Tibial nerve (tissue), 4 donors: ENCODE measurements around the gene MT2A. TPM values are rescaled to one million over a fixed set of nuclear protein-coding genes. Genes with fewer than 3 reads are reported as not detected.

Source experiments
- DNase-seq, 2 donors: peaks; one replicate each; pipeline ENCODE4 v3.0.0-alpha.2; 2019; ENCODE audit warnings: low spot score in 2 of 2
- H3K27ac ChIP-seq, 4 donors: fragments of 200-600 bp; sonication (generic) in 3 of 4; one replicate each; pipeline ENCODE4 v1.5.1; 2017 to 2019; ENCODE audit warnings: mild to moderate bottlenecking in 1 of 4
- H3K27me3 ChIP-seq, 2 donors: fragments of 200-600 bp; sonication (generic) in 1 of 2; one replicate each; pipeline versions ENCODE4 v1.5.1 to v1.6.0; 2017 to 2019
- H3K36me3 ChIP-seq, 3 donors: fragments of 200-600 bp; sonication (generic); one replicate each; pipeline ENCODE4 v1.5.1; 2018 to 2019
- H3K4me1 ChIP-seq, 4 donors: fragments of 200-600 bp; sonication (generic) in 3 of 4; one replicate each; pipeline ENCODE4 v1.5.1; 2017 to 2019
- H3K4me3 ChIP-seq, 4 donors: fragments of 200-600 bp; sonication (generic) in 3 of 4; one replicate each; pipeline ENCODE4 v1.5.1; 2017 to 2019; ENCODE audit warnings: mild to moderate bottlenecking in 1 of 4, moderate library complexity in 1 of 4
- H3K9me3 ChIP-seq, 4 donors: fragments of 200-600 bp; sonication (generic) in 3 of 4; one replicate each; pipeline ENCODE4 v1.5.1; 2017 to 2019
- CTCF ChIP-seq, 5 experiments: fragments of 200-600 bp in 3 of 5; fragments of 450-650 bp in 2 of 5; sonication (generic) in 3 of 5; IDR thresholded peaks; one replicate each; pipeline ENCODE4 v1.5.1; 2016 to 2019; ENCODE audit warnings: antibody characterized with exemption in 5 of 5, mild to moderate bottlenecking in 3 of 5, moderate library complexity in 2 of 5
- EP300 ChIP-seq, 2 donors: sonication (generic); formaldehyde crosslinking; IDR thresholded peaks; one replicate each; pipeline ENCODE4 v1.6.1; 2017; ENCODE audit warnings: antibody characterized with exemption in 2 of 2, mild to moderate bottlenecking in 1 of 2
- POLR2A ChIP-seq, 2 donors: fragments of 450-650 bp; IDR thresholded peaks; one replicate each; pipeline ENCODE4 v1.6.1; 2017; ENCODE audit warnings: antibody characterized with exemption in 2 of 2, mild to moderate bottlenecking in 2 of 2, moderate library complexity in 2 of 2
- WGBS, 2 donors: methylation state at CpG; one replicate each; pipeline ENCODE4 v1.1.5; 2018; 5-methylcytosine and 5-hydroxymethylcytosine counted together
- total RNA-seq, 4 donors: library from RNA; depleted of rRNA; stranded (reverse); fragments of >200 nt; gene quantifications; one replicate each; pipeline ENCODE4 v1.1.0, GENCODE V29; 2016

The MT2A gene
- 100 to 1,000 TPM; 154 to 612 (median 354) TPM for total RNA-seq

GRCh38 chr16:56608043-56608875, at the start of gene MT2A:
TSS of gene MT2A (plus strand) at chr16:56608584. CDS start at chr16:56608656, 72 bp downstream.
- no peaks in the 10 kb centered on the region for H3K27me3 ChIP-seq
- H3K4me3 ChIP-seq: peak within 1 kb of the TSS; percentile 62 to 69 (median 66)
- H3K36me3 ChIP-seq: peaks cover 0 to 5% (median 0%) of the 10 kb centered on the region in 3 donors
- WGBS, 2 donors: 6 to 11% methylated on average over 30 to 42 of the region's 62 CpGs
- TF ChIP-seq POLR2A (IDR thresholded peaks at IDR 0.05): peak; percentile 86 to 91
- peak in 1 of 2 donors; percentile 98 for TF ChIP-seq EP300 (IDR thresholded peaks at IDR 0.05)
- peak in 1 of 5 experiments; percentile 45 for TF ChIP-seq CTCF (IDR thresholded peaks at IDR 0.05)
- DNase-seq: peak; percentile 90 to 92
- H3K9me3 ChIP-seq: no peaks in the 10 kb centered on the region
- H3K4me1 ChIP-seq: peaks cover 0 to 64% (median 32%) of the 10 kb centered on the region in 4 donors
- H3K27ac ChIP-seq: peak within 1 kb of the TSS; percentile 76 to 97 (median 93)

GRCh38 chr16:56559109-56559508, 49.3 kb upstream of the MT2A start:
- WGBS, 2 donors: 94 to 97% methylated on average over 4 of the region's 4 CpGs
- Histone ChIP-seq H3K4me3 (no peak overlapping the region), H3K36me3 (no peaks in the 10 kb centered on the region), H3K27me3 (no peaks in the 10 kb centered on the region), H3K9me3 (no peaks in the 10 kb centered on the region), H3K27ac (no peak overlapping the region), H3K4me1 (no peaks in the 10 kb centered on the region)
- no peak for TF ChIP-seq EP300 (IDR thresholded peaks at IDR 0.05)
- no peak for TF ChIP-seq POLR2A (IDR thresholded peaks at IDR 0.05)
- TF ChIP-seq CTCF (IDR thresholded peaks at IDR 0.05): no peak
- DNase-seq: no peak

GRCh38 chr16:56560447-56560846, 47.9 kb upstream of the MT2A start:
- H3K36me3 ChIP-seq: no peaks in the 10 kb centered on the region
- DNase-seq: no peak
- TF ChIP-seq EP300 (IDR thresholded peaks at IDR 0.05) (no peak), CTCF (IDR thresholded peaks at IDR 0.05) (no peak), POLR2A (IDR thresholded peaks at IDR 0.05) (no peak)
- no peaks in the 10 kb centered on the region for H3K4me1 ChIP-seq
- 26 to 46% methylated on average over 1 of the region's 1 CpG for WGBS, 2 donors
- H3K4me3 ChIP-seq: no peak overlapping the region
- no peaks in the 10 kb centered on the region for H3K9me3 ChIP-seq
- no peak overlapping the region for H3K27ac ChIP-seq
- H3K27me3 ChIP-seq: no peaks in the 10 kb centered on the region

GRCh38 chr16:56561126-56561525, 47.3 kb upstream of the MT2A start:
- H3K27me3 ChIP-seq: no peaks in the 10 kb centered on the region
- H3K36me3 ChIP-seq: no peaks in the 10 kb centered on the region
- H3K27ac ChIP-seq: no peak overlapping the region
- H3K4me1 ChIP-seq: no peaks in the 10 kb centered on the region
- 69 to 85% methylated on average over 1 of the region's 1 CpG for WGBS, 2 donors
- no peak for DNase-seq
- H3K4me3 ChIP-seq: no peak overlapping the region
- TF ChIP-seq POLR2A (IDR thresholded peaks at IDR 0.05) (no peak), EP300 (IDR thresholded peaks at IDR 0.05) (no peak), CTCF (IDR thresholded peaks at IDR 0.05) (no peak)
- H3K9me3 ChIP-seq: no peaks in the 10 kb centered on the region

- Histone ChIP-seq H3K4me3 (no peak within 1 kb of the TSS), H3K4me1 (no peaks in the 10 kb centered on the region), H3K27me3 (no peaks in the 10 kb centered on the region), H3K36me3 (no peaks in the 10 kb centered on the region), H3K27ac (no peak within 1 kb of the TSS), H3K9me3 (no peaks in the 10 kb centered on the region)
- 75 to 77% methylated on average over 10 to 12 of the region's 12 CpGs for WGBS, 2 donors
- DNase-seq: no peak
- TF ChIP-seq POLR2A (IDR thresholded peaks at IDR 0.05) (no peak), CTCF (IDR thresholded peaks at IDR 0.05) (no peak), EP300 (IDR thresholded peaks at IDR 0.05) (no peak)
These were observed 43.4 kb upstream of the MT2A start, which contains the start of gene MT4 for GRCh38 chr16:56564793-56565477. TSS of gene MT4 (plus strand) at chr16:56565073. CDS start at chr16:56565129, 56 bp downstream.
